GM21529 (cell line): ENCODE measurements around the gene CDPF1.
A peak's percentile ranks its signal among the peaks of the same experiment; 100 is the strongest.

Experiments used
- ATAC-seq: cut with Tn5 transposase; IDR thresholded peaks from one replicate; pipeline ENCODE4 v1.9.1; 2021; ENCODE audit not compliant: unreplicated experiment

Gene CDPF1

GRCh38 chr22:46250035-46250782, at the start of gene CDPF1:
TSS of gene CDPF1 (minus strand) at chr22:46250293. CDS start at chr22:46248284, 2,009 bp downstream.
- ATAC-seq, result peak; percentile 79

GRCh38 chr22:46299101-46299500, 49.0 kb upstream of the CDPF1 start:
- ATAC-seq, result no peak

- peak; percentile 15 for ATAC-seq
These were observed 47.2 kb upstream of the CDPF1 start for GRCh38 chr22:46297151-46297812.

GRCh38 chr22:46296257-46297150, 46.4 kb upstream of the CDPF1 start, which contains the start of gene GTSE1:
TSS of gene GTSE1 (plus strand) at chr22:46296870. CDS start at chr22:46297401, 531 bp downstream.
- ATAC-seq, result peak; percentile 86

GRCh38 chr22:46295277-46295971, 45.3 kb upstream of the CDPF1 start:
- ATAC-seq, result no peak

- no peak for ATAC-seq
These were observed 44.7 kb upstream of the CDPF1 start for GRCh38 chr22:46294784-46295183.

- no peak for ATAC-seq
These were observed 43.6 kb upstream of the CDPF1 start for GRCh38 chr22:46293577-46294260.

- no peak for ATAC-seq
These were observed 42.6 kb upstream of the CDPF1 start for GRCh38 chr22:46292732-46293131.

- ATAC-seq, result no peak
These were observed 42.1 kb upstream of the CDPF1 start for GRCh38 chr22:46292173-46292572.

- no peak for ATAC-seq
These were observed 41.0 kb upstream of the CDPF1 start for GRCh38 chr22:46290843-46291785.

GRCh38 chr22:46290121-46290842, 40.2 kb upstream of the CDPF1 start:
- ATAC-seq, result no peak

- no peak for ATAC-seq
These were observed 39.3 kb upstream of the CDPF1 start for GRCh38 chr22:46289244-46289891.

GRCh38 chr22:46288846-46289243, 38.8 kb upstream of the CDPF1 start:
- no peak for ATAC-seq

GRCh38 chr22:46287873-46288751, 38.0 kb upstream of the CDPF1 start:
- ATAC-seq, result peak; percentile 81

- ATAC-seq, result no peak
These were observed 37.1 kb upstream of the CDPF1 start for GRCh38 chr22:46286941-46287872.

GRCh38 chr22:46286006-46286405, 35.9 kb upstream of the CDPF1 start:
- no peak for ATAC-seq
